Measurements from ENCODE around the gene SEC31B. TPM values are rescaled to one million over a fixed set of nuclear protein-coding genes. Genes with fewer than 3 reads are reported as not detected.

Gene SEC31B
- total and polyA plus RNA-seq, 2 donors (not counting 3 experiments of a cell fraction or from before 2014, with no cell fraction given): 11.1 to 14.4 TPM

DNA sequence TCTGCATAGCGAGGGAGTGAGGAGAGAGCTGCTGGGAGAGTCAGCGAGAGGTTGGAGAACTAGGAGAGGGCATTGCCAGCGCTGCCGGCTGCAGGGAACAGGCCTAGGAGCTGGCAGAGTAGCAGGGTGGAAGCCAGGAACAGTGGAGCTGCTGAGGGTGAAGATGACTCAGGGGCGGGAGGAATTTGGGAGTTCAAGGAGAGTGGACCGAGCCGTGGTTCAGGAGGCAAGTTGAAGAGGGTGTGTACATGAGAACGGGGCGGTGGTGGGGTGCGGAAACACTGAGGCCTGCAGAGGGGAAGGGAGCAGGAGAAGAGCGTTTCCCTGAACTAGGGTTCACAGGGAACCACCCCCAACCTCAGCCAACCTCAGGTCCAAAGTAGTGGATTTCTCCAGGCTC lies 47.6 kb upstream of the SEC31B start:
- H3K4me3 ChIP-seq (replicated peaks in 1 of 3; ENCODE audit: insufficient read depth in 1 of 3, low read depth in 1 of 3, low read length in 3 of 3): no peak overlapping the region
- FAIRE-seq: no peak
- intact Hi-C loops (cut with micrococcal nuclease) (no loop called here), dilution Hi-C loops (cut with MboI; ENCODE audit: extremely low pct_ligation_motif_present, low sequenced_read_pairs) (no loop called here)
- CTCF ChIA-PET: interaction anchor here (1.0 to 1.3 kb wide), 3 partner anchors 31 to 176 kb away, joined by 3 read pairs; partner anchors contain the start of gene HIF1AN
- H3K4me2 ChIP-seq (ENCODE audit: insufficient read depth, low read length): no peak overlapping the region
- BruUV-seq (replicated peaks): no TSS peak
- no peaks in the 10 kb centered on the region for H3K9me3 ChIP-seq (replicated peaks; ENCODE audit: control insufficient read depth, insufficient read depth, low read length)
- no peak for DNase-seq (ENCODE audit: low read depth, low spot score)
- H3K9me1 ChIP-seq (replicated peaks; ENCODE audit: control insufficient read depth, extremely low read depth, insufficient read depth, low read length): no peaks in the 10 kb centered on the region
- H3K79me2 ChIP-seq (ENCODE audit: control insufficient read depth, insufficient read depth, low read length): no peaks in the 10 kb centered on the region
- H3K9ac ChIP-seq (replicated peaks; ENCODE audit: extremely low read depth, insufficient read depth, low read length): no peak overlapping the region
- no peak overlapping the region for H3K27ac ChIP-seq (ENCODE audit: insufficient read depth, low read depth, low read length)
- peaks cover 66% of the 10 kb centered on the region in 2 experiments for H3K27me3 ChIP-seq (ENCODE audit: control insufficient read depth in 2 of 2, insufficient read depth in 2 of 2, low read length in 2 of 2)
- no peak overlapping the region for H2AFZ ChIP-seq (ENCODE audit: low read depth, low read length)
- TF ChIP-seq FOS (IDR thresholded peaks at IDR 0.05; ENCODE audit: borderline replicate concordance, insufficient read depth, low read length) (no peak), MYC (IDR thresholded peaks at IDR 0.05; ENCODE audit: low read depth, low read length) (no peak)
- TF ChIP-seq, protein P1, sequence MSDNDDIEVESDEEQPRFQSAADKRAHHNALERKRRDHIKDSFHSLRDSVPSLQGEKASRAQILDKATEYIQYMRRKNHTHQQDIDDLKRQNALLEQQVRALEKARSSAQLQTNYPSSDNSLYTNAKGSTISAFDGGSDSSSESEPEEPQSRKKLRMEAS (IDR thresholded peaks at IDR 0.05; ENCODE audit: insufficient read depth, insufficient read length): no peak
- POLR2A ChIA-PET: no interaction called here
- no peaks in the 10 kb centered on the region for H3K36me3 ChIP-seq (ENCODE audit: control insufficient read depth in 2 of 2, extremely low read depth in 1 of 2, insufficient read depth in 2 of 2, low read length in 2 of 2)
- H4K20me1 ChIP-seq (replicated peaks; ENCODE audit: control insufficient read depth, extremely low read depth, insufficient read depth, low read length): no peaks in the 10 kb centered on the region
- no peaks in the 10 kb centered on the region for H3K4me1 ChIP-seq (ENCODE audit: control insufficient read depth, extremely low read depth, insufficient read depth, low read length)

GRCh38 chr10:100566561-100566960 lies 46.9 kb upstream of the SEC31B start:
- no peak overlapping the region for H3K27ac ChIP-seq (ENCODE audit: insufficient read depth, low read depth, low read length)
- H3K9ac ChIP-seq (replicated peaks; ENCODE audit: extremely low read depth, insufficient read depth, low read length): no peak overlapping the region
- DNase-seq (ENCODE audit: low read depth, low spot score) (no peak), FAIRE-seq (no peak)
- no peaks in the 10 kb centered on the region for H3K9me1 ChIP-seq (replicated peaks; ENCODE audit: control insufficient read depth, extremely low read depth, insufficient read depth, low read length)
- intact Hi-C loops (cut with micrococcal nuclease) (no loop called here), dilution Hi-C loops (cut with MboI; ENCODE audit: extremely low pct_ligation_motif_present, low sequenced_read_pairs) (no loop called here)
- no peaks in the 10 kb centered on the region for H3K79me2 ChIP-seq (ENCODE audit: control insufficient read depth, insufficient read depth, low read length)
- H3K36me3 ChIP-seq (ENCODE audit: control insufficient read depth in 2 of 2, extremely low read depth in 1 of 2, insufficient read depth in 2 of 2, low read length in 2 of 2): no peaks in the 10 kb centered on the region
- H3K27me3 ChIP-seq (ENCODE audit: control insufficient read depth in 2 of 2, insufficient read depth in 2 of 2, low read length in 2 of 2): peaks cover 68% of the 10 kb centered on the region in 2 experiments
- H3K9me3 ChIP-seq (replicated peaks; ENCODE audit: control insufficient read depth, insufficient read depth, low read length): no peaks in the 10 kb centered on the region
- H2AFZ ChIP-seq (ENCODE audit: low read depth, low read length): no peak overlapping the region
- peaks cover 2% of the 10 kb centered on the region for H3K4me1 ChIP-seq (ENCODE audit: control insufficient read depth, extremely low read depth, insufficient read depth, low read length)
- no peak overlapping the region for H3K4me2 ChIP-seq (ENCODE audit: insufficient read depth, low read length)
- no peak overlapping the region for H3K4me3 ChIP-seq (replicated peaks in 1 of 3; ENCODE audit: insufficient read depth in 1 of 3, low read depth in 1 of 3, low read length in 3 of 3)
- H4K20me1 ChIP-seq (replicated peaks; ENCODE audit: control insufficient read depth, extremely low read depth, insufficient read depth, low read length): no peaks in the 10 kb centered on the region
- TF ChIP-seq, protein P1 (IDR thresholded peaks at IDR 0.05; ENCODE audit: insufficient read depth, insufficient read length): no peak
- TF ChIP-seq GATA2 (IDR thresholded peaks at IDR 0.05; ENCODE audit: insufficient read depth, insufficient read length, low read depth, low read length) (no peak), MYC (IDR thresholded peaks at IDR 0.05; ENCODE audit: low read depth, low read length) (no peak), EZH2 (IDR thresholded peaks at IDR 0.05; ENCODE audit: borderline replicate concordance, low read depth, low read length, severe bottlenecking) (no peak), POLR2AphosphoS5 (IDR thresholded peaks at IDR 0.05; ENCODE audit: insufficient read depth, low read depth, low read length) (no peak), JUN (IDR thresholded peaks at IDR 0.05; ENCODE audit: borderline replicate concordance, insufficient read depth, insufficient read length, low read depth) (no peak), POLR2A (IDR thresholded peaks at IDR 0.05; ENCODE audit: low read depth, low read length) (no peak), FOS (IDR thresholded peaks at IDR 0.05; ENCODE audit: borderline replicate concordance, insufficient read depth, low read length) (no peak)
- TF ChIP-seq, protein P2, sequence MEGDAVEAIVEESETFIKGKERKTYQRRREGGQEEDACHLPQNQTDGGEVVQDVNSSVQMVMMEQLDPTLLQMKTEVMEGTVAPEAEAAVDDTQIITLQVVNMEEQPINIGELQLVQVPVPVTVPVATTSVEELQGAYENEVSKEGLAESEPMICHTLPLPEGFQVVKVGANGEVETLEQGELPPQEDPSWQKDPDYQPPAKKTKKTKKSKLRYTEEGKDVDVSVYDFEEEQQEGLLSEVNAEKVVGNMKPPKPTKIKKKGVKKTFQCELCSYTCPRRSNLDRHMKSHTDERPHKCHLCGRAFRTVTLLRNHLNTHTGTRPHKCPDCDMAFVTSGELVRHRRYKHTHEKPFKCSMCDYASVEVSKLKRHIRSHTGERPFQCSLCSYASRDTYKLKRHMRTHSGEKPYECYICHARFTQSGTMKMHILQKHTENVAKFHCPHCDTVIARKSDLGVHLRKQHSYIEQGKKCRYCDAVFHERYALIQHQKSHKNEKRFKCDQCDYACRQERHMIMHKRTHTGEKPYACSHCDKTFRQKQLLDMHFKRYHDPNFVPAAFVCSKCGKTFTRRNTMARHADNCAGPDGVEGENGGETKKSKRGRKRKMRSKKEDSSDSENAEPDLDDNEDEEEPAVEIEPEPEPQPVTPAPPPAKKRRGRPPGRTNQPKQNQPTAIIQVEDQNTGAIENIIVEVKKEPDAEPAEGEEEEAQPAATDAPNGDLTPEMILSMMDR (IDR thresholded peaks at IDR 0.05; ENCODE audit: extremely low read depth in 1 of 2, insufficient read depth in 1 of 2, low read depth in 1 of 2, low read length in 2 of 2): no peak
- ChIA-PET CTCF (interaction anchor here (1.3 kb wide), 1 partner anchor 31 kb away, joined by 3 read pairs; the partner anchor contains the start of gene HIF1AN), POLR2A (no interaction called here)
- BruUV-seq (replicated peaks): no TSS peak

All from endothelial cell of umbilical vein (primary cell).